ENCODE results near the gene CEACAM20. TPM values are rescaled to one million over a fixed set of nuclear protein-coding genes. Genes with fewer than 3 reads are reported as not detected.
A peak's percentile ranks its signal among the peaks of the same experiment; 100 is the strongest.
"Not testable (repeated sequence)": the region's sequence is repeated elsewhere in the genome, so short reads cannot be mapped to it uniquely, and the experiment has no call there.

The CEACAM20 gene
- total RNA-seq, 1 experiment from 2014 or later = not detected

DNA sequence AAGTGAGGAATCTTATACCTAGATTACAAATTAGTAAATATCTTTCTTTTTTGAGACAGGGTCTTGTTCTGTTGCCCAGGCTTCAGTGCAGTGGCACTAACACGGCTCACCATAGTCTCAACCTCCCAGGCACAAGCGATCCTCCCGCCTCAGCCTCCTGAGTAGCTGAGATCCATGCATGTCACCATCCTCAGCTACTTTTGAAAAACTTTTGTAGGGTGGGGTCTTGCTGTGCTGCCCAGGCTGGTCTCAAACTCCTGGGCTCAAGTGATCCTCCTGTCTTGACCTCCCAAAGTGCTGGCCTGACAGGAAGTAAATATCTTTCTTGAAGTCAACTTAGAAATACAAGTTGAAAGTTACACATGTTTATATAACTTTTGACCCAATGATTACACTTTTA is 20.0 kb upstream of the CEACAM20 start:
- DNase-seq (ENCODE audit: low read depth) = no peak

DNA sequence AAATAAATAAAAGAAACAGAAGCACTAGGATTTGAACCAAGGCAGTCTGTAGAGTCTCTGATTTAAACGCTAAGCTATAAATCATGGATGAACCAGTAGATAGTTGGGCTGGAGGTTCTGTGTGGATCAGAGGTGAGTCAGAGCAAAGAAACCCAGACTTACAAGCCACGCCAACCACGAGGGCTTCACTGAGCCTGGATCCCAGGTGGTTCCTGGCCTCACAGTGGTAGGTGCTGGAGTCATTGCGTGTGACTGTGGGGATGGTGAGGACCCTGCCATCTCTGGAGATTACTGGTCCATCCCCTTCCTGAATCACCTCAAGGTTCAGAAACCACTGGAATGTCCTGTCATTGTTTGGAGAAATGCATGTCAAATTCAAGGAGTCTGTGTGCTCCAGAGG is 19.3 kb upstream of the CEACAM20 start:
- DNase-seq (ENCODE audit: low read depth) = peak; percentile 98

DNA sequence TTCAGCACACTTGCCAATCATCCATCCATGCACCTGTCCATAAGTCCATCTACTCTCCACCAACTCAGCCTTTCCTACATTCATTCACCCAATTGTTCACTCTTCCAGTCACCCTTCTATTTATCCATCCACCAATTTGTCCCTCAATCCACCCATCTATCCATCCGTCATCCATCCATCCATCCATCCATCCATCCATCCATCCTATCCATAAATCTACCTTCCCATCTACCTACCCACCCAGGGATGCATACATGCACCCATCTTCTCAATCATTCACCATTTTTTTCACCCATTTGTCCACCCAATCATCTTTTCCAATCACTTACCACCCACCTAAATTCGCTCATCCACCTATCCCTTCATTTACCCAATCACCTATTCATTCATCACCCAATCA is 14.6 kb upstream of the CEACAM20 start:
- no peak for DNase-seq (ENCODE audit: low read depth)

DNA sequence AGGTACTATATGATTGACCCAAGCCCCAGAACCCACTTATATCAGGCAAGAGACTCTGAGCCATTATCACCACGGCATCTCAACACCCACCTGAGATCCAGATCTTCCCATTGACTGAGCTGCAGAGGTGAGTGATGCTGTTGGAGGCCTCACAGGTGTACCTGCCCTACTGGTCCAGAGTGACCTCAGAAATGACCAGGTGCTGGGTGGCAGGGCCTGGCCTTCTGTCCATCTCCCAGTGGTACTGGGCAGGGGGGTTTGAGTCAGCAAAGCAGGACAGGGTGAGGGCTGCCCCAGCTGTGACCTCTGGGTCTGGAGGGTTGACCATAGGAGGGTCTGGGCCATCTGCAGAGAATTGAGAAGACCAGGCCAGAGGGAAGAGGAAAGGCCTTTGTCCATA is 13.2 kb upstream of the CEACAM20 start:
- DNase-seq (ENCODE audit: low read depth) = no peak

DNA sequence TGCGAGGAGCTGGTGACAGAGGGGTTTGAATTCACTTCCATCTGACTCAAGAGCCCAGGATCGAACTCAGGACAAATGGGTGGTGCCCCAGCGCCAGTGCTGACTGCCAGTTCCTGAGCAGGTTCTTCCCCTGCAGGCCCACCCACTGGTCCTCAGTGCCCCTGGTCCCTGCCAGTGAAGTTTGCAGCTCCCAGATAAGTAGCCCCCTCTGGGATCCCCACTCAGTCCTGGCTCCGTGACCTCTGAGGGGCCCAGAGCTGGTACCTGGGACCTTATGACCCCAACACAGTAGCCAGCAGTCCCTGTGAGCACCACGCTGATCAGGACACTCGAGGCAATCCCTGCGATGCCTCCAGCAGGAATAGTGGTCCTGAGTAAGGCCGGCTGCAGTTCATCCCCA is 11.3 kb upstream of the CEACAM20 start:
- DNase-seq (ENCODE audit: low read depth) = no peak

DNA sequence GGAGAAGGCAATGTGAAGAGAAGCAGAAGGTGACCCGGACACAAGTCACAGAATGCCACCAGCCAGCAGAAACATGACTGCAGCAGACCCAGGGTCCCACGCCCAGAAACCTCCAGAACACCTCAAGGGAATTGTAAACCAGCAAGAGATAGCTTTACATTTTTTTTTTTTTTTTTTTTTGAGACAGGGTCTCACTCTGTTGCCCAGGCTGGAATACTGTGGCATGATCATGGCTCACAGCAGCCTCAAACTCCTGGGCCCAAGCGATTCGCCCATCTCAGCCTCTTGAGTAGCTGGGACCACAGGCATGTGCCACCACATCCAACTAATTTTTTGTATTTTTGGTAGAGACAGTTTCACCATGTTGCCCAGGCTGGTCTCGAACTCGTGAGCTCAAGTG is 10.5 kb upstream of the CEACAM20 start:
- DNase-seq (ENCODE audit: low read depth) = no peak

DNA sequence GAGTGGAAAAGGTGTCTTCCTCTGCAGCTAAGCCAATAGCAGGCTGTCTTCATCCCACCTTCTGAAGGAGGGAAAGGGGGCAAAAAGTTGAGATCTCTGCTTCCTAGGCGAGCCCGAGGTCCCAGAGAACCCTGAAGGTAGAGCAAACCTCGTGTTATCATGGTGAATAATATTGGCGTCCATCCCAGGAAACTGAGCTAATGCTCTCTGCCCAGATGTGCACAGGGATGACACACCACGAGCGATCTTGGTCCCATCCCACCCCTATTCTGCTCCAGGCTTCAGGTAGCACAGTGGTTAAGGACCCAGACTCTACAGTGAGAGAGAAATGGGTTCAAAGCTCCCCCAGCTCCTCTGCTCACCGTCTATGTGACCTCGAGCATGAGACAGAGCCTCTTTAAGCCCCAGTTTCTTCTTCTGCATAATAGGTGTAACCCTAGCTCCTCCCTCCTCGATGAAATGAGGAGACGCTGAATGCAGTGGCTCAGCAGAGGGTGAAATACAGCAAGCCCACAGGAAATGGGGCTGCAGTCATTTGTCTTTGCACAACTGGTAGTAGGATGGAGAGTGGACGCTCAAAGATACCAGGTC is 9.9 kb upstream of the CEACAM20 start:
- DNase-seq (ENCODE audit: low read depth) = peak; percentile 52

DNA sequence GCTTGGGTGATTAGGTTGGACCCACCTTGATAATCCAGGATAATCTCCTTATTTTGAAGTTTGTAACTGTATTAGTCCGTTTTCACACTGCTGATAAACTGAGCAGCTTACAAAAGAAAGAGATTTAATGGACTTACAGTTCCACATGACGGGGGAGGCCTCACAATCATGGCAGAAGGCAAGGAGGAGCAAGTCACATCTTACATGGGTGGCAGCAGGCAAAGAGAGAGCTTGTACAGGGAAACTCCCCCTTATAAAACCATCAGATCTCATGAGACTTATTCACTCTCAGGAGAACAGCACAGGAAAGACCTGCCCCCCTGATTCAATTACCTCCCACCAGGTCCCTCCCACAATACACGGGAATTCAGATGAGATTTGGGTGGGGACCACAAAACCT is 5.9 kb upstream of the CEACAM20 start:
- not testable (repeated sequence) for DNase-seq (ENCODE audit: low read depth)

DNA sequence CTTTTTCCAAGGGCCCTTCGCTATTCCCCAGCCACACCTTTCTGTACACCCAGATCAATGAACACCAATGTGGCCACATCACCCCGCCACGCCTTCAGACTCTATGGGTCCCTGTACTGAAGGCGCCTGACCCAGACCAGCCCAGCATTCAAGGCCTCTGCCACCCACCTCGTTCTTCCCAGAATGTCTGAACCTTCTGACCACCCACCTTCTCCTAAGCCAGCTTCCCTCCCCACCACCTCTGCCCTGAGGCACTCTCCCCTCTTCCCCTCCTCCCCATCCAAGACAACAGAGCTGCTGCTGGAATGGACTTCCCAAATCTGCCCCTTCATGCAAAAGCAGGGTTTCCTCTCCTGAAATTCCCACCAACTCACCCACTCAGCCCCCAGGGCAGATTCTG is 3.3 kb upstream of the CEACAM20 start:
- DNase-seq (ENCODE audit: low read depth) = no peak

DNA sequence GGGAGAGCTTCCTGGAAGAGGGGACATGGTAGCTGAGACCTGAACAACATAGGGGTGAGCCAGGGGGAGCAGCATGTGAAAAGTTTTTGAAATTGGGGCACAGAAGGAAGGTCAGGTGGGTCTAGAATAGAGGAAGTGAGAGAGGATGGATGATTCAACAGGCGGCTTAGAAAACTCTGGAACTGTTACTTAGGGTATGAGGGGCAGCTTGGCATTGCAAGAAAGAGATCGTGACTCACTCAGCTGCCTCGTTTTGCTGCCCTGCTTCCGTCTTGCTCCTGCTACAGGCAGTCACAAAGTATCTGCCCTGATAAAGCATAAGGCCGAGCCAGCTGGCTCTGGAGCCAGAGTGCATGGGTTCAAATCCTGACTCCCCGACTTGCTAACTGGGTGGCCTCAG is 1.3 kb upstream of the CEACAM20 start:
- DNase-seq (ENCODE audit: low read depth) = peak; percentile 70

DNA sequence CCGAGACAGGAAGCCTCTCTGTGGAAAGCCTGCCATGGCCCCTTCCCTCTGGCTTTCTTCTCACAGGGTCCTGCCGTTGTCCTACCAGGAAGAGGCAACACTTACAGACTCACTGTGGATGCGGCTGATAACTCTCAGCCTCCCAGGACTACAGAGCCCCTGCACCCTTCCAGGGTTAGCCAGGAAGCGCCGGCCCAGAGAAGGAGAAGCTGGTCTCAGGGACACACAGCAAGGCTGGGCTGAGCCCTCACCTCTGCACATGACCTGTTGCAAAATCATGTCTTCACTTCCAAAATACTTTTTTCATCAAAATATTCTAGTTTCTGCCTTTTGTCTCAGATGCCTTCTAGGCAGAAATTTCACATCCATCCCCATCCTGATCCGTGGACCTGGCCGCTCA is 1.9 kb downstream of the CEACAM20 start:
- no peak for DNase-seq (ENCODE audit: low read depth)

DNA sequence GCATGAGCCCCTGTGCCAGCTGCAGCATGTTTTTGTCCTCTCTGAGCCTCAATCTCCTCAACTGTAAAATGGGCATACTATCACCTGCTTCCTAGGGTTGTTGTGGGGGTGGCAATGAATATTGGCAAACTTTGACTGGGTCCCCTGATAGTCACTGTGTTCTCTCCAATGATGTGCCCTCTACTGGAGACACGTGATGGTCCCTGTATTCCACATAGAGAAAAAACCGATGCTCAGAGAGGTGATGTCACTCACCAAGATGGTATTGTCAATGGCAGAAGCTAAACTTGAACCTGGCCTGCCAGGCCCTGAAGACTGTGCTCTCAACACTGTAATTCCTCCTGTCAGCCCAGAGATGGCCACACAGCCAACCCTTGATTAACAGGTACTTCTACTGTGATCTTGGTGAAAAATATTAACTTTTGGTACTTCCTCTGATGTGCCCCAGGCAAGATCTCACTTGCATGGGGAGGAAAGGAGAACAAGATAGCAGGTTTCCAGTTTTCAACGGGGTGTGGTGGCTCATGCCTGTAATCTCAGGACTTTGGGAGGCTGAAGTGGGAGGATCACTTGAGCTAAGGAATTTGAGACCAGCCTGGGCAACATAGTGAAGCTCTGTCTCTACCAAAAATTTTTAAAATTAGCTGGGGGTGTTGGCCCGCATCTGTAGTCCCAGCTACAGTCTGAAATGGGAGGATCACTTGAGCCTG is 3.6 kb downstream of the CEACAM20 start:
- DNase-seq (ENCODE audit: low read depth) = no peak

DNA sequence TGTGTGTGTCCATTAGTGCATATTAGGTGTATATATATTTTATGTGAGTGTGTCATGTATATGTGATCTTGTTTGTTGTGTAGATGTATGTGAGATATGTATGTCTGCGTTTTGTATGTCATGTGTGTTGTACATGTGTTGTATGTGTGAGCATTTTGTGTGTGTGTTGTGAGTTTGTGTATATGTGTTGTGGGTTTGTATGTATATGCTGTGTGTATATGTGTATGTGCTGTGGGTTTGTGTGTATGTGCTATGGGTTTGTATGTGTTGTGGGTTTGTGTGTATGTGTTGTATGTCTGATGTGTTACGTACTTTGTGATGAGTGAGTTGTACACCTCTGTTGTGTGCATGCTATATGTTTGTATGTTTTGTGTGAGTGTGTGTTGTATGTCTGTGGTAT is 8.1 kb downstream of the CEACAM20 start:
- DNase-seq (ENCODE audit: low read depth) = no peak

DNA sequence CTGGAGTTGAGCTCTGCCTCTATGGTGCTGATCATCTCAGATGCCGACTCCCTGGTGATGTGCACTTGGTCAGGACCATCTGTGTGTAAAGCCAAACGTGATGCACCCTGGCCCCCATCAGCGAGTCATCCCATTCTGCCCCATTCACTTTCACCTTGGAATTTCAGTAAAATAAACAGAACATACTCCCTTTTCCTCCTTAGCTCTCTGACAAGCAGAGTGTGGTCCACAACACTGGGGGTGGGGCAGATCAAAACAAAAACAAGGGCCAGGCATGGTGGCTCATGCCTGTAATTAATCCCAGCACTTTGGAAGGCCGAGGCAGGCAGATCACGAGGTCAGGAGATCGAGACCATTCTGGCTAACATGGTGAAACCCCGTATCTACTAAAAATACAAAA is 12.3 kb downstream of the CEACAM20 start:
- DNase-seq (ENCODE audit: low read depth) = peak; percentile 26

DNA sequence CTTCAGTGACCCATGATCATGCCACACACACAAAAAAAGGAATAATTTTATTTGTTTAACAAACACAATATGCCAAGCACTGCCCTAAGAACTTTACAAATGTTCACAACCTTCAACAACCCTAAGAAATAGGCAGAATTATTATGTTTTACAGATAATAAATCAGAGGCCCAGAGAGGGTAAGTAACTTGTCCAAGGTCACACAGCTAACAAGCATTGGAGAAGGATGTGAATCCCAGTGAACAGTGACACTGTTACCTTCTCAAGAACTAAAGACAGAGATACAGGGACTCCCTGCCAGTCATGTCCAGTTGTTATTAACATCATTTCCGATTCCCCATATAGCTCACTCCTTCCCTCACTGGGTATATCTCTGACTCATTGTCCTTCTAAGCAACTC is 13.6 kb downstream of the CEACAM20 start:
- no peak for DNase-seq (ENCODE audit: low read depth)

DNA sequence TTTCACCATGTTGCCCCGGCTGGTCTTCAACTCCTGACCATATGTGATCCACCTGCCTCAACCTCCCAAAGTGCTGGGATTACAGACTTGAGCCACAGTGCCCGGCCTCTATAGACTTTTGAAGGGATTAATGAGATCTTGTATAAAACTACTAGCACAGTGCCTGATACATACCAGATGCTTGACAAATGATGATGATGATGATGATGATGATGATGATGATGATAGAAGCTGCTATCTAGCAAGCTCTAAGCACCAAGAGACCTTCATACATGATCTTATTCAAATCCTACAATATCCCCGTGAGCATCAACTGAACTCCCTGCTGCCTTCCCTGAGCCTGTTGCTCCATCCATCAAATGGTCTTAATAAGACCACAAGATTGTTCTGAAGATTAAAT is 14.4 kb downstream of the CEACAM20 start:
- DNase-seq (ENCODE audit: low read depth) = no peak

DNA sequence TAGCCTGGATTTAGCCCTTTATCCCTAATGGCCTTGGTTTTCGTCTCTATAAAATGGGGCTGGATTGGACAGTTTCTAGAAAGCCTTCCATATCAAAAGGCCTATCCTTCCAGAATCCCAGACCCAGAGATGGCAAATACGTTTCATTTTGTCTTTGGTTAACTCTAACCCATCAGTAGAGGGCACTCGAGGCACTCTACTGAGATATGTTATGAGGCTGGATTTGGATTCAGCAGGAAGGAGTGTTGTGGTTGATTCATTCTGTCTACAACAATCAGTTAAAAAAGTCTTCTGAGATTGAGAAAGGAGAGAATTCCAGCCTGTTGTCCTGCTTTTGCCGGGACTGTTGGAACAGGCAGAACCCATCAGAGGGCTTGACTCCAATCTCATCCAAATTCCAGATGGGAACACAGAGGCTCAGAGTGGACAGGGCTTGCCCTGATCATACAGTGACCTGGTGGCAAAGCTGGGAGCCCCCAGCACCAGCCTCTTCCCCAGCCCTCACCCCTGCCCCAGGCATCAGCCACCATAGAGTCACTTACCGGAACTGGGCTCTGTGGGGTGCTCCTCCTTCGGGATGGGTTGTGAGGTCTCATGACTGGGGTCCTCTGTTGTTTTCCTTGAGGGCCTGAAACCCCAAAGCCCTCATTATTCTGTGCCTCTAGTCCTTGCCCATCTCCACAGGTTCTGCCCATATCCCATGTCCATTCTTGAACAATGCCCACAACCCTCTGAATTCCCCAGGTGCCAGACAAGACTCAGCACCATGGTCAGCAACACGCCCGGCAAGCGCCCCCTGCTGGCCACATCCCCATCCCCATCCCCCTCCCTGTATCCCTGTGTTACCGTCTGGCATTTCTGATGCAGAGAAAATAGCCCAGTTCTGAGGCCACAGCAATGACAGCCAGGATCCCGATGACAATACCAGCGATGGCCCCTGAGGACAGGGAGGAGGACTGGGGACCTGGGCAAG is 16.9 kb downstream of the CEACAM20 start:
- peak; percentile 84 for DNase-seq (ENCODE audit: low read depth)

DNA sequence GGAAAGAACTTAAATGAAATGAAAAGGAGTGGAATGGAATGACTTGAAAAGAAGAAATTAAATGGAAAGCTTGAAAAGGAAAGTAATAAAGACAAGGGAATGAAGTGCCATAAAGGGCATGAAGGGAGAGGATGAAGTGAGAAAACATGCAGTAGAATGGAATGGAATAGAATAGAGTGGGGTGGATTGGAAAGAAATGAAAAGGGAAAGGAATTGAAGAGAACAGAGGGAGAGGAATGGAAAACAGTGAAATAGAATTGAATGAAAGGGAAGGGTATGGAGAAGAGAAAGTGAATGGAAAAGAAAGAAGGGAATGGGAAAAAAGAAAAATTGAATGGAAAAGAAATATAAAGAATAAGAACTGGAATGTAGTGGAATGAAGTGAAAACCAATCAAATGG is 20.0 kb downstream of the CEACAM20 start:
- no peak for DNase-seq (ENCODE audit: low read depth)

DNA sequence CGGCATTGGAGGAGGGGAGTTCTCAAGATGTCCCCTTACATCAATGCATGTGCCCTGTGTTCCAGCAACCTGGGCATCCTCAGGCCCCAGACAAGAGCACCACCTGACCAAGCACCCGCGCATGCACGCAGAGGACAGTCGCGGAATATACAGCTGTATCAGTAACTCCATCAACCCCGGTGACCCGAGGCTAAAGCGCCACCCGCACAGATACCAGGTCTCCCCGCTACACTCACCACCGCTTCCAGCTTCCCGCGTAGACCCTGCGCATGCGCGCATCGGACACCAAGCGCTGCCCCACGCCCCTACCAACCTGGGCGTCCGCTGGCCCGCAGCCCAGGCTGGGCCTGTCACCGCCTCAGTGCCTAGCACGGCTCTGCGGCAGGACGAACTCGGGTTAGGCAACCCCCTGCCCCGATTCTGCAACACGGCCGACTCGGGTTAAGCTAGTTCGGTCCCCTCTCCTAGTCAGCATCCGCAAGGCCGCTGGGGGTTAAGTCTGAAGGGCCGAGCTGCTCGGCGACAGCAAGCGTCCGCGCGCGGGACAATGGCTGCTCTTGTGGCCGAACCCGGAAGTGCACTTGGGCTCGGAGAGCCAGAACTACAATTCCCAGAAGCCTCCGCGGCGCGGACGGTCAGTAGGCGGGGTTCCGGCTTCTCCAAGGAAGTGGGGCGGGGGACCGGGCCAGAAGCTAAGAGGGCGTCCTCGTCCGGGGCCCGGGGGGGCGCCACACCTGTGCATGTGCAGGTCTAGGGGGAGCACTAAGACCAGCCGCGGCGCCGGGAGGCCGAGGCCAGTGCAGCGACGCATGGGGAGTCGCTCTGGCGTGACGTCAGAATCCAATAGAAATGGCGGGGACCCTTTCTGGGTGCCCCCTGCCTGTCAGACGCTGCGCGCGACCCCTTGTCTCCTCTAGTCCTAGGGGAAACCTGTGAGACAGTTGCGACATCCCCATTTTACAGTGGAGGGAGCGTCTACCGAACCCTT is 29.2 kb downstream of the CEACAM20 start, which contains the start of gene ZNF180:
Gene ZNF180 (minus strand): TSS at position 561 of the 988 bp plus-strand sequence. CDS start 3,188 bp downstream, outside the sequence.
- peak; percentile 94 for DNase-seq (ENCODE audit: low read depth)

DNA sequence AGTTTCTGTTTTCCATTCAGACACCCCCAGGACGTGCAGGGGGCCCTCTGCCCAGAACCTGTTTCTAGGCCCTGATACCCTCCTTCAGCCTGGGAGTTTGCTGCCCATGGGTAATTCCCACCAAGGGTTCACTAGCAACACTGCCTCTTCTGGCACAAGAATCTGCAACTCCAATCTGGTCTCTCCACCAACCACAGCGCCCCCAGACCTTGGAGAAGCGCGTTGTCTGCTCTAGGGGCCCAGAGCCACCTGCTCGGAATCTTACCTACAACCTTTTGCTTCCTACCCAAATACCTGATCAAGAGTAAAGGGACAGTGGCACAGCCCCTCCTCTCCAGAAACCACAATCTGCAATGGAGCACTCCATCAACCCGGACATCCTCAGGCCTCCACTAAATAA is 29.9 kb downstream of the CEACAM20 start:
- DNase-seq (ENCODE audit: low read depth) = no peak

DNA sequence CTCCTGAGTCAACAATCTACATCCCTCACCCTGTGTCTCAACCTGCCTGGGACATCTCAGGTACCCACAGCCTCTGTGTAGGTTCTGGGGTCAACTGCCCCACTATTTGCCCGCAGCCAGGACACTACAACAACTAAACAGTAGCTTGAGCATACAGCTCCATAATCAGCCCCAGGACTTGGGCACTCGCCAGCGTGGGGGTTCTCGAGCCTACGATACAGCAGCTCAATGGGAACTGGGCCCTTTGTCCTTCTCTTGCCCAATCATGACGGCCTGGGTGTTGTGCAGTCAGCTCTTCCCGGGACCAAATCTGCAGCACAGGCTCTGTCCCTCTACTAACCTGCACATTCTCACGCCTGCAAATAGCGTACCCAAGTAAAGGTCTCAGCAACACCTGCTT is 30.5 kb downstream of the CEACAM20 start:
- no peak for DNase-seq (ENCODE audit: low read depth)
